ENCODE results near the gene NT5C2.

DNA sequence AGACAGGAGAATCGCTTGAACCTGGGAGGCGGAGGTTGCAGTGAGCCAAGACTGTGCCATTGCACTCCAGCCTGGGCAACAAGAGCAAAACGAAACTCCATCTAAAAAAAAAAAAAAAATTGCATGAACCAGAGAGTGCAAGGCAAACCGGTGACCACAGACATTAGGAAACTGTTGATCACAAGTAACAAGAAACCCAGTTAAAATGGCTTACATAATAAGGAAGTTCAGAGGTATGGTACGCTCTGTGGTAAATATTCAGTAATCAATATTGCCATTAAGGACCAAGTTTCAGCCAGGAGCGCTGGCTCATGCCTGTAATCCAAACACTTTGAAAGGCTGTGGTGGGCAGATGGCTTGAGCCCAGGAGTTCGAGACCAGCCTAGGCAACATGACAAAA, 9.2 kb upstream of the NT5C2 start:
- TF ChIP-seq, protein P1, sequence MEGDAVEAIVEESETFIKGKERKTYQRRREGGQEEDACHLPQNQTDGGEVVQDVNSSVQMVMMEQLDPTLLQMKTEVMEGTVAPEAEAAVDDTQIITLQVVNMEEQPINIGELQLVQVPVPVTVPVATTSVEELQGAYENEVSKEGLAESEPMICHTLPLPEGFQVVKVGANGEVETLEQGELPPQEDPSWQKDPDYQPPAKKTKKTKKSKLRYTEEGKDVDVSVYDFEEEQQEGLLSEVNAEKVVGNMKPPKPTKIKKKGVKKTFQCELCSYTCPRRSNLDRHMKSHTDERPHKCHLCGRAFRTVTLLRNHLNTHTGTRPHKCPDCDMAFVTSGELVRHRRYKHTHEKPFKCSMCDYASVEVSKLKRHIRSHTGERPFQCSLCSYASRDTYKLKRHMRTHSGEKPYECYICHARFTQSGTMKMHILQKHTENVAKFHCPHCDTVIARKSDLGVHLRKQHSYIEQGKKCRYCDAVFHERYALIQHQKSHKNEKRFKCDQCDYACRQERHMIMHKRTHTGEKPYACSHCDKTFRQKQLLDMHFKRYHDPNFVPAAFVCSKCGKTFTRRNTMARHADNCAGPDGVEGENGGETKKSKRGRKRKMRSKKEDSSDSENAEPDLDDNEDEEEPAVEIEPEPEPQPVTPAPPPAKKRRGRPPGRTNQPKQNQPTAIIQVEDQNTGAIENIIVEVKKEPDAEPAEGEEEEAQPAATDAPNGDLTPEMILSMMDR (optimal IDR thresholded peaks at IDR 0.05 in 1 of 3, IDR thresholded peaks at IDR 0.05 in 1 of 3, conservative IDR thresholded peaks at IDR 0.05 in 1 of 3; ENCODE audit: extremely low read depth in 1 of 3, insufficient read depth in 2 of 3, low read length in 3 of 3), result no peak
- TF ChIP-seq EZH2 (IDR thresholded peaks at IDR 0.05; ENCODE audit: low read length), result no peak

Measured in keratinocyte (primary cell).